SK-N-SH treated with all-trans-retinoic acid at 6 μM for 48 hours (cell line): ENCODE data around the gene LRMDA.

Experiments
- ATAC-seq: fragments of 200-7000 bp; cut with Tn5 transposase; 3 replicates; pipeline ENCODE4 v1.9.1; 2020; ENCODE audit warnings: mild to moderate bottlenecking, moderate library complexity
- ARNTL ChIP-seq: fragments of 450-650 bp; formaldehyde crosslinking; IDR thresholded peaks from 2 replicates; pipeline ENCODE4 v1.5.0; 2020; ENCODE audit warnings: low read depth, mild to moderate bottlenecking, moderate library complexity, borderline replicate concordance
- BACH2 ChIP-seq: fragments of 250-450 bp; sonication (Bioruptor Pico); IDR thresholded peaks from 2 replicates; pipeline ENCODE4 v1.9.0; 2021; ENCODE audit warnings: mild to moderate bottlenecking, borderline replicate concordance
- ESRRG ChIP-seq: fragments of 250-450 bp; sonication (Bioruptor Pico); IDR thresholded peaks from 2 replicates; pipeline ENCODE4 v1.6.1; 2021; ENCODE audit warnings: mild to moderate bottlenecking
- ISL1 ChIP-seq: fragments of 250-450 bp; sonication (Bioruptor Pico); IDR thresholded peaks from 2 replicates; pipeline ENCODE4 v2.1.2; 2022; ENCODE audit warnings: mild to moderate bottlenecking, moderate library complexity
- OSR1 ChIP-seq: fragments of 250-450 bp; sonication (Bioruptor Pico); IDR thresholded peaks from 2 replicates; pipeline ENCODE4 v1.8.0; 2022; ENCODE audit warnings: moderate library complexity, mild to moderate bottlenecking, inconsistent platforms
- PATZ1 ChIP-seq: fragments of 250-450 bp; sonication (Bioruptor Pico); IDR thresholded peaks from 2 replicates; pipeline ENCODE4 v1.8.0; 2020; ENCODE audit warnings: mild to moderate bottlenecking, moderate library complexity, borderline replicate concordance
- POU6F1 ChIP-seq: fragments of 250-450 bp; sonication (Bioruptor Pico); IDR thresholded peaks from 2 replicates; pipeline ENCODE4 v1.8.0; 2021; ENCODE audit warnings: low read depth, mild to moderate bottlenecking, moderate library complexity, borderline replicate concordance
- PPARA ChIP-seq: fragments of 250-450 bp; sonication (Bioruptor Pico); IDR thresholded peaks from 2 replicates; pipeline ENCODE4 v1.5.0; 2020; ENCODE audit warnings: mild to moderate bottlenecking, borderline replicate concordance
- SNAI2 ChIP-seq: fragments of 250-450 bp; sonication (Bioruptor Pico); IDR thresholded peaks from 2 replicates; pipeline ENCODE4 v1.5.0; 2020; ENCODE audit warnings: mild to moderate bottlenecking, moderate library complexity
- TOX ChIP-seq: fragments of 250-450 bp; sonication (Bioruptor Pico); IDR thresholded peaks from 2 replicates; pipeline ENCODE4 v1.8.0; 2021; ENCODE audit warnings: mild to moderate bottlenecking, moderate library complexity, borderline replicate concordance
- TSHZ2 ChIP-seq: fragments of 250-450 bp; sonication (Bioruptor Pico); IDR thresholded peaks from 2 replicates; pipeline ENCODE4 v1.5.0; 2020; ENCODE audit warnings: mild to moderate bottlenecking, moderate library complexity
- ZC3H10 ChIP-seq: fragments of 250-450 bp; sonication (Bioruptor Pico); IDR thresholded peaks from 2 replicates; pipeline ENCODE4 v1.5.1; 2021; ENCODE audit warnings: mild to moderate bottlenecking, moderate library complexity
- ZFP3 ChIP-seq: fragments of 250-450 bp; sonication (Bioruptor Pico); IDR thresholded peaks from 2 replicates; pipeline ENCODE4 v1.5.0; 2020; ENCODE audit warnings: mild to moderate bottlenecking, moderate library complexity
- ZFP30 ChIP-seq: fragments of 450-650 bp; formaldehyde crosslinking; IDR thresholded peaks from 2 replicates; pipeline ENCODE4 v1.5.0; 2022; ENCODE audit warnings: mild to moderate bottlenecking, moderate library complexity
- ZNF565 ChIP-seq: fragments of 450-650 bp; formaldehyde crosslinking; conservative IDR thresholded peaks from 2 replicates; pipeline ENCODE4 v1.5.0; 2020; ENCODE audit warnings: low read depth, mild to moderate bottlenecking, moderate library complexity
- ZNF70 ChIP-seq: fragments of 450-650 bp; formaldehyde crosslinking; IDR thresholded peaks from 2 replicates; pipeline ENCODE4 v1.5.0; 2020; ENCODE audit warnings: mild to moderate bottlenecking, moderate library complexity
- ZNF8 ChIP-seq: fragments of 450-650 bp; formaldehyde crosslinking; IDR thresholded peaks from 2 replicates; pipeline ENCODE4 v1.5.0; 2020; ENCODE audit warnings: mild to moderate bottlenecking, moderate library complexity

LRMDA gene

GRCh38 chr10:75582102-75582501, 150.7 kb downstream of the LRMDA start (continued):
- TF ChIP-seq TSHZ2 (CRISPR knock-in tag) (no peak), OSR1 (no peak)

- TF ChIP-seq SNAI2 (CRISPR knock-in tag) (no peak), PPARA (CRISPR knock-in tag) (no peak), ESRRG (CRISPR knock-in tag) (no peak), BACH2 (CRISPR knock-in tag) (no peak), TOX (no peak), ZNF70 (CRISPR knock-in tag) (no peak), PATZ1 (CRISPR knock-in tag) (no peak), ZNF565 (CRISPR knock-in tag) (no peak), TSHZ2 (CRISPR knock-in tag) (no peak)
- ATAC-seq = no peak
Observed at GRCh38 chr10:75585294-75585693, 153.9 kb downstream of the LRMDA start.

- ATAC-seq = no peak
- no peak for TF ChIP-seq PPARA (CRISPR knock-in tag)
- no peak for TF ChIP-seq ZFP30
- TF ChIP-seq ESRRG (CRISPR knock-in tag) = no peak
- no peak for TF ChIP-seq ZFP3
- TF ChIP-seq ZC3H10 (CRISPR knock-in tag) = no peak
- no peak for TF ChIP-seq BACH2 (CRISPR knock-in tag)
- no peak for TF ChIP-seq ARNTL
- no peak for TF ChIP-seq ISL1 (CRISPR knock-in tag)
- TF ChIP-seq POU6F1 = no peak
- TF ChIP-seq ZNF8 (CRISPR knock-in tag) = no peak
- TF ChIP-seq TSHZ2 (CRISPR knock-in tag) = no peak
- TF ChIP-seq ZNF70 (CRISPR knock-in tag) = no peak
Observed at GRCh38 chr10:75586814-75587213, 155.4 kb downstream of the LRMDA start.
